PC-9 (cell line): ENCODE results near the gene JAK1.

ENCODE experiments used
- EZH2 ChIP-seq: fragments of 200-600 bp; sonication (generic); IDR thresholded peaks from 2 replicates; pipeline ENCODE4 v1.8.0; 2017; ENCODE audit warnings: antibody characterized with exemption, low read depth
- TF ChIP-seq, protein P1 (sequence below): fragments of 200-600 bp; sonication (generic); conservative IDR thresholded peaks from 2 replicates; pipeline ENCODE4 v1.6.1; 2017; ENCODE audit warnings: mixed run types, antibody characterized with exemption, mild to moderate bottlenecking, moderate library complexity

DNA sequence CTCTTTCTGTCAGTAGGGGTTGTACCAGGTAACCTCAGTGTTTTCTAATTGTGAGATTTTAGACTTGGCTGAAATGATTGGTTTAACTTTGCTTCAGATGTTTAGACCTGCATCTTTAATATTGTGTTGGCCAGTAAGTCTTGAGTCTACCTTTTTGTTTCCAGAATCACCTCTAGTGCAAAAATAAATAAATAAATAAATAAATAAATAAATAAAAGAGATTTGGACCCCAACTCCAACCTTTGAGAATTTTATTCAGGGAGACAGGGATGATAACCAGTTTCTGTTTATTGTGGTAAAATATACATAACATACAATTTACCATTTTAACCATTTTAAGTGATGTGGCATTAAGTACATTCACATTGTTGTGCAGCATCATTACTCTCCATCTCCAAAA lies 157.0 kb downstream of the JAK1 start:
- TF ChIP-seq, protein P1, sequence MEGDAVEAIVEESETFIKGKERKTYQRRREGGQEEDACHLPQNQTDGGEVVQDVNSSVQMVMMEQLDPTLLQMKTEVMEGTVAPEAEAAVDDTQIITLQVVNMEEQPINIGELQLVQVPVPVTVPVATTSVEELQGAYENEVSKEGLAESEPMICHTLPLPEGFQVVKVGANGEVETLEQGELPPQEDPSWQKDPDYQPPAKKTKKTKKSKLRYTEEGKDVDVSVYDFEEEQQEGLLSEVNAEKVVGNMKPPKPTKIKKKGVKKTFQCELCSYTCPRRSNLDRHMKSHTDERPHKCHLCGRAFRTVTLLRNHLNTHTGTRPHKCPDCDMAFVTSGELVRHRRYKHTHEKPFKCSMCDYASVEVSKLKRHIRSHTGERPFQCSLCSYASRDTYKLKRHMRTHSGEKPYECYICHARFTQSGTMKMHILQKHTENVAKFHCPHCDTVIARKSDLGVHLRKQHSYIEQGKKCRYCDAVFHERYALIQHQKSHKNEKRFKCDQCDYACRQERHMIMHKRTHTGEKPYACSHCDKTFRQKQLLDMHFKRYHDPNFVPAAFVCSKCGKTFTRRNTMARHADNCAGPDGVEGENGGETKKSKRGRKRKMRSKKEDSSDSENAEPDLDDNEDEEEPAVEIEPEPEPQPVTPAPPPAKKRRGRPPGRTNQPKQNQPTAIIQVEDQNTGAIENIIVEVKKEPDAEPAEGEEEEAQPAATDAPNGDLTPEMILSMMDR: no peak
- no peak for TF ChIP-seq EZH2
